ENCODE data around the gene ANKRA2. TPM values are rescaled to one million over a fixed set of nuclear protein-coding genes. Genes with fewer than 3 reads are reported as not detected.
A peak's percentile ranks its signal among the peaks of the same experiment; 100 is the strongest.

The ANKRA2 gene
- total RNA-seq, 1 donor from 2014 or later: 38.7 TPM

GRCh38 chr5:73552642-73553041 is 12.8 kb downstream of the ANKRA2 start:
- DNase-seq (ENCODE audit: low spot score in 2 of 2): no peak
- no peak for FAIRE-seq

- DNase-seq (ENCODE audit: low spot score in 2 of 2): no peak
Measured at GRCh38 chr5:73550016-73550415, 15.4 kb downstream of the ANKRA2 start.

GRCh38 chr5:73545403-73545779 is 20.0 kb downstream of the ANKRA2 start:
- FAIRE-seq (no peak), DNase-seq (ENCODE audit: low spot score in 2 of 2) (no peak)

More at GRCh38 chr5:73550016-73550415, 15.4 kb downstream of the ANKRA2 start:
- no peak for FAIRE-seq

- FAIRE-seq (no peak), DNase-seq (ENCODE audit: low spot score in 2 of 2) (no peak)
Measured at GRCh38 chr5:73544429-73545402, 20.7 kb downstream of the ANKRA2 start.

- DNase-seq (ENCODE audit: low spot score in 2 of 2) (no peak), FAIRE-seq (no peak)
Measured at GRCh38 chr5:73542020-73542419, 23.4 kb downstream of the ANKRA2 start.

- FAIRE-seq (no peak), DNase-seq (ENCODE audit: low spot score in 2 of 2) (no peak)
Measured at GRCh38 chr5:73540192-73540591, 25.2 kb downstream of the ANKRA2 start.

GRCh38 chr5:73539730-73540129 is 25.7 kb downstream of the ANKRA2 start:
- DNase-seq (ENCODE audit: low spot score in 2 of 2) (no peak), FAIRE-seq (no peak)

- no peak for DNase-seq (ENCODE audit: low spot score in 2 of 2)
- FAIRE-seq: no peak
Measured at GRCh38 chr5:73534971-73535370, 30.5 kb downstream of the ANKRA2 start.

- no peak for DNase-seq (ENCODE audit: low spot score in 2 of 2)
- no peak for FAIRE-seq
Measured at GRCh38 chr5:73534011-73534644, 31.3 kb downstream of the ANKRA2 start.

- no peak for FAIRE-seq
- DNase-seq (ENCODE audit: low spot score in 2 of 2): no peak
Measured at GRCh38 chr5:73532195-73532594, 33.2 kb downstream of the ANKRA2 start.

GRCh38 chr5:73531356-73531755 is 34.1 kb downstream of the ANKRA2 start:
- DNase-seq (ENCODE audit: low spot score in 2 of 2) (no peak), FAIRE-seq (no peak)

GRCh38 chr5:73529081-73529480 is 36.4 kb downstream of the ANKRA2 start:
- FAIRE-seq: no peak

GRCh38 chr5:73528248-73528647 is 37.2 kb downstream of the ANKRA2 start:
- DNase-seq (ENCODE audit: low spot score in 2 of 2) (no peak), FAIRE-seq (no peak)

More at GRCh38 chr5:73529081-73529480, 36.4 kb downstream of the ANKRA2 start:
- no peak for DNase-seq (ENCODE audit: low spot score in 2 of 2)

GRCh38 chr5:73525606-73526203 is 39.7 kb downstream of the ANKRA2 start:
- DNase-seq (ENCODE audit: low spot score in 2 of 2): no peak
- no peak for FAIRE-seq

- FAIRE-seq: no peak
- no peak for DNase-seq (ENCODE audit: low spot score in 2 of 2)
Measured at GRCh38 chr5:73523861-73524260, 41.6 kb downstream of the ANKRA2 start.

- no peak for FAIRE-seq
- no peak for DNase-seq (ENCODE audit: low spot score in 2 of 2)
Measured at GRCh38 chr5:73522989-73523388, 42.5 kb downstream of the ANKRA2 start.

- DNase-seq (ENCODE audit: low spot score in 2 of 2): peak; percentile 48 to 74
- no peak for FAIRE-seq
Measured at GRCh38 chr5:73519531-73520283, 45.7 kb downstream of the ANKRA2 start.

GRCh38 chr5:73515232-73515631 is 50.2 kb downstream of the ANKRA2 start:
- DNase-seq (ENCODE audit: low spot score in 2 of 2) (no peak), FAIRE-seq (no peak)

GRCh38 chr5:73514418-73514817 is 51.0 kb downstream of the ANKRA2 start:
- DNase-seq (ENCODE audit: low spot score in 2 of 2) (no peak), FAIRE-seq (no peak)

- no peak for FAIRE-seq
- no peak for DNase-seq (ENCODE audit: low spot score in 2 of 2)
Measured at GRCh38 chr5:73513996-73514395, 51.4 kb downstream of the ANKRA2 start.

Data from frontal cortex (tissue), 4 donors.